GM19193 (cell line): Measurements from ENCODE around the gene ELP1.

Source experiments
- POLR2A ChIP-seq: IDR thresholded peaks from 4 replicates; pipeline ENCODE4 v1.6.1; 2011; ENCODE audit not compliant: insufficient read depth, insufficient read length; ENCODE audit errors: extremely low read depth

Gene ELP1

DNA sequence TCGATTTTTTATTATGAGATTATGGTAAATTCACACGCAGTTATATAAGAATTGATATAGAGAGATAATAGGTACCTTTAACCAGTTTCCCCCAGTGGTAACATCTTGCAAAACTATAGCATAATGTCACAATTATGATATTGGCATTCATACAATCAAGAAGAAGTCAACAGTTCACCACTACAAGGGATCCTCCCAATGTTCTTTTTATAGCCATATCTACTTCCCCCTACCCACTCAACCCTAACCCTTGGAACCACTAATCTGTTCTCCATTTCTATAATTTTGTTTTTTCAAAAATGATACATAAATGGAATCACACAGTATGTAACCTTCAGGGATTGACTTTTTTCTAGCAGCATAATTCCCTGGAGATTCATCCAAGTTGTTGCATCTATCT is 88.0 kb downstream of the ELP1 start:
- TF ChIP-seq POLR2A, result no peak

DNA sequence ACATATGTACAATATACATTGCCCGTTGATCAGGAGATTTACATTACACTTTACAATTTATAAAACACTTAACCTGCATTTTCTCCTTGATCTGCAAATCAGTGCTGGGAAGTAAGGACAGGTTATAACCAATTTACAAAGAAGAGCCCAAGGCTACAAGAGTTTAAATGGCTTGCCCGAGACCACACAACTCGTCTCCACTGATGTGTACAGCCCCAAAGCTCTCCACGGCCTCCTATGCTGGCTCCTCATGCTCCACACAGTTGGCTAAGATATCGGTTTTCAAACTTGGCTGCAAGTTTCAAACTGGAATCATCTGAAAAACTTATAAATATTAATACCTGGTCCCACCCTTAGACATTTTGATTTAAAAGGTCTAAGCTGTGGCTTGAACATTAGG is 88.4 kb downstream of the ELP1 start:
- TF ChIP-seq POLR2A, result no peak

DNA sequence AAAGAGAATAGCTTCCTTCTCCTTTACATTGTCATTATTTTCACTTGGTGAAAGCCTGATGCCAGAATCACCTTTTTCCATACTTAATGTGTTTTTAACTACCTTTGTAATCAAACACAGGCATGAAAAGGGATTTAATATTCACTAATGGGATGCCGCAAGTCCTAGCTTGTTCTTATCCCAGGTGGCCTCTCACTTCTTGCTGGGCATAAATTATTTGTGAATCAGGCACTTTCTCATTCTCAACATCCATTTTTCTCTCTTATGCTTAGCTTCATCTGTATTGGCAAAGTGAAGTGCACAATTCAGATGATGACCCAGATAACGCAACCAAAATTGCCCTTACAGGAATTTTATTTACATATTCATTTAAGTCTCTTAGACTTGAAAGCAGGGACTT is 89.1 kb downstream of the ELP1 start:
- no peak for TF ChIP-seq POLR2A

GRCh38 chr9:108844391-108844790 is 89.5 kb downstream of the ELP1 start:
- TF ChIP-seq POLR2A, result no peak

DNA sequence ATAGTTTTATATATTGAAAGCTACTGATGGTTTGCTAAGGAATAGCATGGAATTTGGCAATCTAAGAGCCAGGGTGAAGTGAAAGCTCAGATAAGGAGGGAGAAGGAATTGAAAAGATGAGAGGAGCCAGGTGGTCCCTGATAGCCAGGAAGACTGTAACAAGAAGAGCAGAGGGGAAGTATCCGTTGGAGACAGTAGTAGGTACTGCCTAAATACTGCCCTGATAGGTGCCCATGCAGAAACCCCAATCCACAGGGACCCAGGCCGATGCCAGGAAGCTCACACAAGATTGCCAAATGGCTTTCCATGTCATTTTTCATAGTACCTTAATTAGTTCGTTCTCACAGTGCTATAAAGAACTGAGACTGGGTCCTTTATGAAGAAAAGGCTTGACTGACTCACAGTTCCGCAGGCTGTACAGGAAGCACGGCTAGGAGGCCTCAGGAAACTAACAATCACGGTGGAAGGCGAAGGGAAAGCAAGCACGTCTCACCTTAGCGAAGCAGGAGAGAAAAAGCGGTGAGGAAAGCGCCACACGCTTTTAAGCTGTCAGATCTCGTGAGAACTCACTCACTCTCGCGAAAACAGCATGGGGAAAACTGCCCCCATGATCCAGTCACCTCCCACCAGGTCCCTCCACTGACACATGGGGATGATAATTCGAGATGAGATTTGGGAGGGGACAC is 91.2 kb downstream of the ELP1 start:
- TF ChIP-seq POLR2A, result no peak

GRCh38 chr9:108838017-108838416 is 95.9 kb downstream of the ELP1 start:
- TF ChIP-seq POLR2A, result no peak

GRCh38 chr9:108837530-108837929 is 96.4 kb downstream of the ELP1 start:
- no peak for TF ChIP-seq POLR2A

DNA sequence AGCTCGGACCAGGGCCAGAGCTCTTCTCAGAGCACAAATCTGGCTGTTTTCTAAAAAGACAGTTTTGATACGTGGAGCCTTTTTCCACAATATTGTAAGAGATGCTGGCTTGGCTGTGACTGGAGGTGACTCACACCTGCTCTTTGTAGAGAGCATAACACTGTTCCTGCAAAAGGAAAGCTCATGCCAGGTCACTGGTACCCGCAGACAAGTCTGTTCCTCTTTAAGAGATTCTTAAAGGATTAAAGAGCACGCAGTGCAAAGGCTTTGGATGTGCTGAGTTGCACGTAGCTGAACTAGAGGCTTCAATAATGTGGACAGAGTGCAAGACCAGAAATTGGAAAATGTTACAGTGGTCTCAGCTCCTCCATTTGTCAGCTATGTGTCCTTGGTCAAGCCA is 97.1 kb downstream of the ELP1 start:
- TF ChIP-seq POLR2A, result no peak

- TF ChIP-seq POLR2A, result no peak
Measured at GRCh38 chr9:108836319-108836718, 97.6 kb downstream of the ELP1 start.

GRCh38 chr9:108835831-108836230 is 98.1 kb downstream of the ELP1 start:
- no peak for TF ChIP-seq POLR2A

- no peak for TF ChIP-seq POLR2A
Measured at GRCh38 chr9:108834959-108835665, 98.8 kb downstream of the ELP1 start.

DNA sequence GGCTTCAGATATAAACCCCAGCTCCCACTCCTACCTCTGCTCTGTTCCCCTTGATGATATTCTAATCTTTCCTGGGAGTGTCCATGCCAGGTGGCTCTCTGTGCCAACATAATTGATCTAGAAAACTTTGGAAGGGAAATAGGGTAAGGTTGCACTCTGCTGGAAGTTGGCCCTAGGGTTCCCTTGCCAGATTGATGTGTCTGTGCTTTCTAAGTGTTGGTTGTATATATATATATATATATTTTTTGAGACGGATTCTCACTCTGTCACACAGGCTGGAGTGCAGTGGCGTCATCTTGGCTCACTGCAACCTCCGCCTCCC is 101.8 kb downstream of the ELP1 start:
- TF ChIP-seq POLR2A, result no peak

- TF ChIP-seq POLR2A, result no peak
Measured at GRCh38 chr9:108831496-108832178, 102.3 kb downstream of the ELP1 start.

GRCh38 chr9:108830272-108830671 is 103.7 kb downstream of the ELP1 start:
- no peak for TF ChIP-seq POLR2A

DNA sequence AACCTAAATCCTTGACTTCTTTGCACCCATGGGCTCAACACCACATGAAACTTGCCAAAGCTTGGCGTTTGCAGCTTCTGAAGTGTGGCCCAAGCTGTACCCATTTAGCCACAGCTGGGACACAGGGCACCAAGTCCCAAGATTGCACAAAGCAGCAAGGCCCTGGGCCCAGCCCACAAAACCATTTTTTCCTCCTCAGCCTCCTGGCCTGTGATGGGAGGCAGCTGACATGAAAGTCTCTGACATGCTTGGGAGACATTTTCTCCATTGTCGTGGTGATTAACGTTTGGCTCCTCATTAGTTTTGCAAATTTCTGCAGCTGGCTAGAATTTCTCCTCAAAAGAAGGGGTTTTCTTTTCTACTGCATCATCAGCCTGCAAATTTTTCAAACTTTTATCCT is 110.1 kb downstream of the ELP1 start:
- no peak for TF ChIP-seq POLR2A
